Ecto neural progenitor cell (in vitro differentiated cells): ENCODE data around the gene OSTN.
"Not testable (repeated sequence)": the region's sequence is repeated elsewhere in the genome, so short reads cannot be mapped to it uniquely, and the experiment has no call there.

ENCODE experiments used
- DNase-seq: peaks from one replicate; pipeline ENCODE4 v3.0.0-alpha.2; 2018; ENCODE audit warnings: low spot score

The OSTN gene

GRCh38 chr3:191235331-191236314 lies 36.6 kb downstream of the OSTN start:
- no peak for DNase-seq

- DNase-seq: no peak
Measured at GRCh38 chr3:191236646-191237045, 37.6 kb downstream of the OSTN start.

- DNase-seq: no peak
Measured at GRCh38 chr3:191237047-191237882, 38.2 kb downstream of the OSTN start.

- DNase-seq: no peak
Measured at GRCh38 chr3:191238321-191238817, 39.3 kb downstream of the OSTN start.

GRCh38 chr3:191239407-191240031 lies 40.5 kb downstream of the OSTN start:
- no peak for DNase-seq

- no peak for DNase-seq
Measured at GRCh38 chr3:191240486-191240885, 41.4 kb downstream of the OSTN start.

GRCh38 chr3:191244242-191244867 lies 45.3 kb downstream of the OSTN start:
- DNase-seq: no peak

GRCh38 chr3:191246034-191246433 lies 47.0 kb downstream of the OSTN start:
- DNase-seq: not testable (repeated sequence)

GRCh38 chr3:191246630-191247029 lies 47.6 kb downstream of the OSTN start:
- DNase-seq: no peak

GRCh38 chr3:191253089-191253799 lies 54.2 kb downstream of the OSTN start:
- no peak for DNase-seq

- DNase-seq: no peak
Measured at GRCh38 chr3:191254098-191254873, 55.2 kb downstream of the OSTN start.

- DNase-seq: no peak
Measured at GRCh38 chr3:191255156-191255555, 56.1 kb downstream of the OSTN start.

GRCh38 chr3:191256405-191256804 lies 57.4 kb downstream of the OSTN start:
- DNase-seq: no peak

- DNase-seq: no peak
Measured at GRCh38 chr3:191257286-191257685, 58.2 kb downstream of the OSTN start.

GRCh38 chr3:191259486-191259885 lies 60.4 kb downstream of the OSTN start:
- no peak for DNase-seq

GRCh38 chr3:191260431-191261303 lies 61.6 kb downstream of the OSTN start:
- peak; percentile 65 for DNase-seq

- no peak for DNase-seq
Measured at GRCh38 chr3:191261304-191261638, 62.2 kb downstream of the OSTN start.

GRCh38 chr3:191262650-191263049 lies 63.6 kb downstream of the OSTN start:
- no peak for DNase-seq

GRCh38 chr3:191263365-191263764 lies 64.3 kb downstream of the OSTN start:
- DNase-seq: no peak
